ENCODE results near the gene KRT74. TPM values are rescaled to one million over a fixed set of nuclear protein-coding genes. Genes with fewer than 3 reads are reported as not detected.

KRT74 gene
- total and polyA plus RNA-seq, 4 donors = not detected

DNA sequence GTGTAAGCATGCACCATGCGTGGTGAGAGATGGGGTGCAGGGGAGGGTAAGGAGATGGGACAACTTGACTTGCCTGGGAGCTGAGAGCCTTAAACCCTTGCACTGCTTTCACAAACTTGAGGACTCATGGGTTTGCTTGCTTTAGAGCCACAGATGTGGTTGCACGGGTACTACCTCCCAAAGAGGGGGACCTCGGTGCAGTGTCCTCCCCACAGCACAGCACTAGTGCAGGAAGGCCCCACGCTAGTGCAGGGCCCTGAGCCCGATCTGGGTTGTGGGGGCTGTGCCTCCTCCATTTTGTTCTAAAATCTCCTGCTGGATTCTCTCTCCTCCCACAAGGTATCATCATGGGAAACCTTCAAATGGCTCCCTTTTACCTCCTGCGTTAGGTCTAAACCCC, 16.4 kb upstream of the KRT74 start:
- no peaks in the 10 kb centered on the region for H3K4me1 ChIP-seq (ENCODE audit: control insufficient read depth in 5 of 5, insufficient read depth in 5 of 5, low read length in 5 of 5)
- peaks cover 0 to 1% (median 0%) of the 10 kb centered on the region in 4 donors for H3K9me3 ChIP-seq (ENCODE audit: control insufficient read depth in 4 of 4, insufficient read depth in 3 of 4, low read length in 3 of 4)
- no peak overlapping the region for H3K27ac ChIP-seq (ENCODE audit: low read depth in 1 of 2, low read length in 1 of 2)
- H3K27me3 ChIP-seq (ENCODE audit: control insufficient read depth in 3 of 3, insufficient read depth in 3 of 3, low read length in 2 of 3) = peaks cover 2 to 9% (median 3%) of the 10 kb centered on the region in 3 donors
- DNase-seq = no peak
- no peaks in the 10 kb centered on the region for H3K36me3 ChIP-seq (ENCODE audit: control insufficient read depth in 4 of 4, insufficient read depth in 4 of 4, low read length in 4 of 4)
- ATAC-seq (ENCODE audit: insufficient read depth, low FRiP score) = no peak
- H3K4me3 ChIP-seq = no peak overlapping the region
- H3K9ac ChIP-seq (ENCODE audit: insufficient read depth in 1 of 2, low read length in 2 of 2) = no peak overlapping the region
- 89 to 92% methylated on average over 6 of the region's 6 CpGs for WGBS, 2 donors
- no peak for TF ChIP-seq CTCF (IDR thresholded peaks at IDR 0.05; ENCODE audit: control extremely low read depth, extremely low read depth)

GRCh38 chr12:52587563-52587962, 13.9 kb upstream of the KRT74 start:
- DNase-seq (no peak), ATAC-seq (ENCODE audit: insufficient read depth, low FRiP score) (no peak)
- no peaks in the 10 kb centered on the region for H3K4me1 ChIP-seq (ENCODE audit: control insufficient read depth in 5 of 5, insufficient read depth in 5 of 5, low read length in 5 of 5)
- 79 to 85% methylated on average over 17 of the region's 17 CpGs for WGBS, 2 donors
- no peak overlapping the region for H3K27ac ChIP-seq (ENCODE audit: low read depth in 1 of 2, low read length in 1 of 2)
- no peaks in the 10 kb centered on the region for H3K36me3 ChIP-seq (ENCODE audit: control insufficient read depth in 4 of 4, insufficient read depth in 4 of 4, low read length in 4 of 4)
- H3K9ac ChIP-seq (ENCODE audit: insufficient read depth in 1 of 2, low read length in 2 of 2) = no peak overlapping the region
- peaks cover 0 to 1% (median 0%) of the 10 kb centered on the region in 4 donors for H3K9me3 ChIP-seq (ENCODE audit: control insufficient read depth in 4 of 4, insufficient read depth in 3 of 4, low read length in 3 of 4)
- H3K4me3 ChIP-seq = no peak overlapping the region
- no peak for TF ChIP-seq CTCF (IDR thresholded peaks at IDR 0.05; ENCODE audit: control extremely low read depth, extremely low read depth)
- H3K27me3 ChIP-seq (ENCODE audit: control insufficient read depth in 3 of 3, insufficient read depth in 3 of 3, low read length in 2 of 3) = peaks cover 2 to 9% (median 3%) of the 10 kb centered on the region in 3 donors

DNA sequence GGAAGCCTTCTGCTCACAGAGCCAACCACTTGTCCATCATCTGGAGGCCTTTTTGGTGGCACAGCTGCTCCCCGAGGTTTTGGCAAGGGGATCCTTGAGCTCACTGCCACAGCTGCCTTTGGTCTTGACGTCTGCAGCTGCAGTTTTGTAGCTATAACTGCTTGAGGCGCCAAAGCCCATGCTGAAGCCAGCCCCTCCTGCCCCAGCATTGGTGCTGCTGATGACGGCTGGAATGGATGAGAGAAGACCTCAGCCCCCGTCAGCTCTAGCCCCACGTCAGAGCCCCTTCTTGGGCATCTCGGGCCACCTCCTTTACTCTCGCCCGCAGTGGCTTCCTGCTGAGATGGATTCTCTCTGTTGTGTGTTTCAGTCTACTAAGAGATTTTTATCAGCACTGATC, 12.3 kb upstream of the KRT74 start:
- DNase-seq = no peak
- no peak for TF ChIP-seq CTCF (IDR thresholded peaks at IDR 0.05; ENCODE audit: control extremely low read depth, extremely low read depth)

DNA sequence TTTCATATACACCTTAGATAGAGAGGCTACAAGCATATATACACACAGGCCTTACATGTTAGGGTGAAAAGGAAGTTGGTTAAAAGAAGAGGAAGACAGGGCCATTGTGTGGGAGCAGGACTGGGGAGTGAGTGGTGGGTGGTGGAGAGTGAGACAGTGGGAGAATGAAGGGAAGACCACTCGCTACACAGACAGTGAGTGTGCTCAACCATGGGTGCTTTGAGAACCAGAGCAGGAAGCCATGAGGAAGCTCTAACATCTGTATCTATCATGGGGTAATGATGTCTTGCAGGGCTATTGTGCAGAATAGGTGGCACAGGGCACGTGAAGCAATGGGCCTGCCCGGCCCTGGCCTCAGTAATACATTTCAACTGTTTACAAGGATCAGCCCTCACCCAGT, 11.4 kb upstream of the KRT74 start:
- peaks cover 0 to 1% (median 0%) of the 10 kb centered on the region in 4 donors for H3K9me3 ChIP-seq (ENCODE audit: control insufficient read depth in 4 of 4, insufficient read depth in 3 of 4, low read length in 3 of 4)
- ATAC-seq (ENCODE audit: insufficient read depth, low FRiP score) = no peak
- peaks cover 0 to 9% (median 0%) of the 10 kb centered on the region in 3 donors for H3K27me3 ChIP-seq (ENCODE audit: control insufficient read depth in 3 of 3, insufficient read depth in 3 of 3, low read length in 2 of 3)
- H3K4me1 ChIP-seq (ENCODE audit: control insufficient read depth in 5 of 5, insufficient read depth in 5 of 5, low read length in 5 of 5) = no peaks in the 10 kb centered on the region
- no peak for TF ChIP-seq CTCF (IDR thresholded peaks at IDR 0.05; ENCODE audit: control extremely low read depth, extremely low read depth)
- no peak overlapping the region for H3K4me3 ChIP-seq
- H3K9ac ChIP-seq (ENCODE audit: insufficient read depth in 1 of 2, low read length in 2 of 2) = no peak overlapping the region
- H3K36me3 ChIP-seq (ENCODE audit: control insufficient read depth in 4 of 4, insufficient read depth in 4 of 4, low read length in 4 of 4) = no peaks in the 10 kb centered on the region
- WGBS, 2 donors = 85 to 89% methylated on average over 3 of the region's 3 CpGs
- DNase-seq = no peak
- H3K27ac ChIP-seq (ENCODE audit: low read depth in 1 of 2, low read length in 1 of 2) = no peak overlapping the region

More for the DNA sequence above, 12.3 kb upstream of the KRT74 start:
- 68 to 75% methylated on average over 9 of the region's 9 CpGs for WGBS, 2 donors
- Histone ChIP-seq H3K4me1 (ENCODE audit: control insufficient read depth in 5 of 5, insufficient read depth in 5 of 5, low read length in 5 of 5) (no peaks in the 10 kb centered on the region), H3K36me3 (ENCODE audit: control insufficient read depth in 4 of 4, insufficient read depth in 4 of 4, low read length in 4 of 4) (no peaks in the 10 kb centered on the region), H3K27me3 (ENCODE audit: control insufficient read depth in 3 of 3, insufficient read depth in 3 of 3, low read length in 2 of 3) (peaks cover 0 to 9% (median 3%) of the 10 kb centered on the region in 3 donors), H3K9me3 (ENCODE audit: control insufficient read depth in 4 of 4, insufficient read depth in 3 of 4, low read length in 3 of 4) (peaks cover 0 to 1% (median 0%) of the 10 kb centered on the region in 4 donors), H3K27ac (ENCODE audit: low read depth in 1 of 2, low read length in 1 of 2) (no peak overlapping the region), H3K9ac (ENCODE audit: insufficient read depth in 1 of 2, low read length in 2 of 2) (no peak overlapping the region), H3K4me3 (no peak overlapping the region)
- no peak for ATAC-seq (ENCODE audit: insufficient read depth, low FRiP score)
